HG03354 (cell line): Measurements from ENCODE around the gene FOXN4.

Source experiments
- ATAC-seq: cut with Tn5 transposase; IDR thresholded peaks from one replicate; pipeline ENCODE4 v1.9.1; 2021; ENCODE audit warnings: mild to moderate bottlenecking; ENCODE audit not compliant: unreplicated experiment, poor library complexity, severe bottlenecking

Gene FOXN4

DNA sequence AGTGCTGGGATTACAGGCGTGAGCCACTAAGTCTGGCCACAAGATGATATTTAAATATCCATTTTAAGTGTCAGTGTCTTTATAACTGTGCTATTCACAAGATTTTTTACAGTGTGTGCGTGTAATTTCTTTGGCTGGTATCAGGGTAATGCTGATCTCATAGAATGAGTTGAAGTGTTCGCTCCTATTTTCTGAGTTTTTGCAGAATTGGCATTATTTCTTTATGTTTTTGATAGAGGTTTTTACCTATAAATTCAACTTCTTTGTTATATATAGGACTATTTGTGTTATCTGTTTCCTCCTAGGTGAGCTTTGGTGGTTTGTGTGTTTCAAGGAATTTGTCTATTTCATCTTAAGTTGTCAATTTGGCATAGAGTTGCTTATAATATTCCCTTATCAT lies 45.6 kb downstream of the FOXN4 start:
- no peak for ATAC-seq

DNA sequence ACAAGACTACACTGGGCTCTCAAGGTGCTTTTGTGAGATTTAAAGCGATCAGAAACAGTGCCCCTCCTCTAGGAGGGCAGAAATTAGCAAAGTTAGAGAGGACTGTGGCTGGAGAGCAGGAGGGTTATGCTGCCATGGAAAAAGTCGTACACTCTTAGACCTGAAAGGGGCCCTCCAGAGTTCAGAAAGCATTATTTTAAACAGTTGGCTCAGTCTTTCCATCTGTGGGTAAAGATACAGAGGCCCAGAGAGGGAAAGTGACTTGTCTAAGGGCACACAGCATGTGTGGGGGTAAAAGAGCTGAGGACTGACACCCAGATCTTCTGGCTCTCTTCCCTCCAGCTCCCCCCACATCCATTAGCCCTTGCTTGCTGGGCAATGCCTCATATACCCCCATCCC lies 47.1 kb downstream of the FOXN4 start:
- ATAC-seq, result no peak

DNA sequence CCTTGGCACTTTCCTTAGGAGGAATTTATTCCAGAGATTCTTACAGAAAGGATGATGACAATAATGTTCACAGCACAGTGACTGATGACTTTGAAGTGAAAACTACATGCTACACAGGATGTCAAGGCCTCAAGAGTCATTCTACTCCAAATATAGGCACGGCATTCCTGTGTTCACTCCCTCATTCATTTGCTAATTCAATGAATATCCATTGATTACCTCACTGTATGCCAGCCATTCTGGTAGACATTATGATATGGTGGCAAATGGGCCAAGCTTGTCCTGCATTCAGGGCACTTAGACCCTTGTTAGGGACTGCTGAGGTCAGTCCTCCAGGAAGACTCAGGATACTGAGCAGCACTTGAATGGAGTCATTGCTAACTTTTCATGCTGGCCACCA lies 48.0 kb downstream of the FOXN4 start:
- ATAC-seq, result no peak

DNA sequence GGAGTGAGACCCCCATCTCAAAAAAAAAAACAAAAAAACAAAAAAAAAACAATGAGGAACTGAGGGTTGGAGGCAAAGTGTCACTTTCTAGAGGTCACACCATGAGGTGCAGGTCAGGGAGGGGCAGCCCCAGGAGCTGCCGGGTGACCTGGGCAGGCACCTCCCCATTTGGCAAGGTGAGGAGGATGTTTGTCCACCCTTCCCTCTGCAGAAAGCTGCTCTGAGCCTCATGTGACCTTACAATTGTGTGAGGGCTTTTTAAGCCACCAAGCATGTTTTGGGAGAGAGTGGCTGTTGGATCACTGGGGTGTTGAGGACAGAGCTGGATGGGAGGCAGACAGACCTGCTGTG lies 49.6 kb downstream of the FOXN4 start:
- ATAC-seq, result no peak

DNA sequence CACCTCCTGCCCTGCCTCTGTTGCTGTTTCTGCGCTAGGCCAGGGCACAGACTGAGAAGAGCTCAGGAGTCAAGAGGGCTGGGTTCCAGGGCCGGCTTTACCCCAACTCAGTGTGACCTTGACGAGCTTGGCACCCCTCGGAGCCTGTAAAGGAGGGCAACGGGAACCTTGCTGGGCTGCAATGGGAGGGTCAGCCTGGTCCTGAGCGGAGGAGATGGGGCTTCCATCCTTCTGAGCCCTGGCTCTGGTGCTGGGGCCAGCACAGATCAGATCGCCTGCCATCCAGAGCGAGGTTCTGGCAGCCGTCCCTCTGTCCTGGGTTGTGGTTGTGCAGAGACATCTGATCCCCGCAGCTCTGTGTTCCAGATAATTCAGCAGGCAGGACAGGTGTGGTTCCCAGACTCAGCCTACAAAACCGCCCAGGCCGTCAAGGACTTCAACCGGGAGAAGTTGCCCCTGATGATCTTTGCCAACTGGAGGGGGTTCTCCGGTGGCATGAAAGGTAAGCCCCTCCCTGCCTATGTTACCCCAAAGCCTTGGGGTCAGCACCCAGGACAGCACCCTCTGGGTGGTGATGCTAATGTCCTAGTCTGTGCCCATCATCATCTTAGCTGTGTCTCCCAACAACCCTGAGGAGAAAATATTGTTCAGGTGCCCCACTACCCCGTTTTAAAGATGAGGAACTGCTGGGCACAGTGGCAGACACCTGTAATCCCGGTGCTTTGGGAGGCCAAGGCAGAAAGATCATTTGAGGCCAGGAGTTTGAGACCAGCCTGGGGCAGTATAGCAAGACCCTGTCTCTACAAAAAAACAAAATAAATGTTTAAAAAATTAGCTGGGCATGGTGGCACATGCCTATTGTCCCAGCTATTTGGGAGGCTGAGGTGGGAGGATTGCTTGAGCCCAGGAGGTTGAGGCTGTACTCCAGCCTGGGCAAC lies 50.2 kb downstream of the FOXN4 start:
- ATAC-seq, result no peak

DNA sequence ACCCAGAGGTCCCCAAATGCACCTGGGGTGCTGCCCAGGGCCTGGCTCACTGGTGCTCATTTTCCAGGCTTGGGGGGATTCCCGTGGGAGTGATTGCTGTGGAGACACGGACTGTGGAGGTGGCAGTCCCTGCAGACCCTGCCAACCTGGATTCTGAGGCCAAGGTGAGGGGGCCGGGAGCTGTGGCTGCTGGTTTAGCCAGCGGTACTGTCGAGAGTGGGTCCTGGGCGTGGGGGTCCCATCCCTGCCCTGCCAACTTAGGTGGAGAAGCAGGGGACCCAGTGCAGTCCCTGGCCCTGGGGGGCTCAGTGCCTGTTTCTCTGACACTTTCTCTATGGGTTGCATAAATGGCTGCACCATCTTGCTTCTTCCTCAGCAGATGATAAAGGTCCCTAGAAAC lies 50.9 kb downstream of the FOXN4 start:
- ATAC-seq, result no peak

DNA sequence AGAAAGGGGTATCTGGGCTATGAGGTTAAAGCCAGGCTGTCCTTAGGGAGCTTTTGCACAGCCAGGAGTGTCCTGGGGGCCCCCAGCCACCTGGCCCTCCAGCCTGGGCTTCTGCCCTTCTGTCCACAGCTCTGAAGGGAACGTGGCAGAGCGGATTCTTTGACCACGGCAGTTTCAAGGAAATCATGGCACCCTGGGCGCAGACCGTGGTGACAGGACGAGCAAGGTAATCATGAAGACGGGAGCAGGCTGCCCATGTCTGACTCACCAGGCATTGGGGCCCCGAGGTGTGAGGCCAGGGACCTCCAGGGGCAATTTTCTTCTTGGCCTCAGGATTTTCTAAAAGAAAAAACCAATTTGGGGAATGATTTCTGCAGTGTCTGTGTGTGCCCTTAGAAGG lies 53.1 kb downstream of the FOXN4 start:
- ATAC-seq, result no peak

DNA sequence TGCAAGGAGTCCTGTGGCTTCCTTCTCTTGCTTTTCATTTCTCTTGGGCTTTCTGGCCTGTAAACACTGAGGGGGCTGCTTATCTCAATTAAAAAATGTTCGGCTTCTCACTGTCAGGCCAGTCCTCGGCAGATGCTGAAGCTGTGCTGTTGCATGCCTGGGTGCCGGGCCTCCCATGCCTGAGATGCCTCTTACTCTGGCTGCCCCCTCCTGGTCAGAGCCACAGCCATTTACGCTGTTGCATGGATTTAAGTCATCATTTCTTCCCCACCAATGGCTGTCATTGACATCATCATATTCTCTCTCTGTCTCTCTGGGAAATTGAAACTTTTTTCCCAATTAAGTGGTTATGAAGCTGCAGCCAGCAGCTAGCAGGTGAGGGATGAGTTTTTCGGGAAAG lies 53.7 kb downstream of the FOXN4 start:
- no peak for ATAC-seq

DNA sequence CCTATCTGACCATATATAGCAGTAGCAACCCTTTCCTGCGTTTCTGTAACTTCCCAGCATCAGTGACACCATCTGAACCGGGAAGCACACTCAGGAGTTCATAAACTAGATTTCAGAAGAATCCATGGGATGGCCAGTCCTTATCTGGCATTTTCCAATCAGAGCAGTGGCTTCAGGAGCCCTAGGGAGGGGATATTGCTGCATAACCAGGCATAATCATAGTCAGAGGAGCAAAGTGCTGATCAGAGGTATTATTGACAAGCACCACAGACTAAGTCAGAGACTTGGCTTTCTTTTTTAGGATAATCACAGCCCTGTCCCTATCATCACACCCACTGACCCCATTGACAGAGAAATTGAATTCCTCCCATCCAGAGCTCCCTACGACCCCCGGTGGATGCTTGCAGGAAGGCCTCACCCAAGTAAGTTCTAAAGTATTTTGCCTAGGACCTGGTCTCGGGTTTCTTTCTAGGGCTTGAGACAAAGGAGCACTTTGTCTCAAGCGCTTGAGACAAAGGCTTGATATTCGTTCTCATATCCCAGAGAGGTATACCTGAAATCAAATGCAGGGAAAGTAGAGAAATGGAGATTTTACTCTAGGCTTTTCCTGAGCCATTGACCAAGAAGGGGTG lies 55.1 kb downstream of the FOXN4 start:
- ATAC-seq, result no peak

DNA sequence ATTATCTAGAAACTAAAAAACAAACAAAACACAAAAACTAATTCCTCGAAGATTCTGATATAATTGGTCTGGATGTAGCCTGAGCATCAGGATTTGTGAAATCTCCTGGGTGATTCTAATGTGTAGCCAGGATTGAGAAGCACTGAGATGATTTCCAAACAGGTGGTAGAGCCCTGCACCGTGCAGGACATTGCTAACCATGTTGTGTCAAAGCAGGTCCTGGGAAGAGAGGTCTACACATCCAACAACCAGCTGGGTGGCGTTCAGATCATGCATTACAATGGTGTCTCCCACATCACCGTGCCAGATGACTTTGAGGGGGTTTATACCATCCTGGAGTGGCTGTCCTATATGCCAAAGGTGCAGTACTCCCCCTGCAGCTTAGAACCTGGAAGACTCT lies 56.3 kb downstream of the FOXN4 start:
- ATAC-seq, result no peak

DNA sequence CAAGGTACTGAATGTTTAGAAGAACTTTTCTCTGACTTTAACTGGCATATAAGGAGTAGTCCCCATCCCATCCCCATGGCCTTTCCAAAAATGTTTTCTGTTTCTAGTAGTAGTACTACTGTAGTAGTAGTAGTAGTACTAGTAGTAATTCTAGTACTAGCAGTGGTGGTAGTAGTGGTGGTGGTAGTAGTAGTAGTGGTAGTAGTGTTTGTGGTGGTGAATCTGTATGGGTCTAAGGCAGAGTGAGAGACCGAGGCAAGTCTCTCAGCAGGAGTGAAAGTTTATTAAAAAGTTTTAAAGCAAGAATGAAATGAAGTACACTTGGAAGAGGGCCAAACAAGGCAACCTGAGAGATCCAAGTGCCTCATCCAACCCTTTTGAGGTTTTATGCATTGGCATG lies 58.6 kb downstream of the FOXN4 start:
- no peak for ATAC-seq

DNA sequence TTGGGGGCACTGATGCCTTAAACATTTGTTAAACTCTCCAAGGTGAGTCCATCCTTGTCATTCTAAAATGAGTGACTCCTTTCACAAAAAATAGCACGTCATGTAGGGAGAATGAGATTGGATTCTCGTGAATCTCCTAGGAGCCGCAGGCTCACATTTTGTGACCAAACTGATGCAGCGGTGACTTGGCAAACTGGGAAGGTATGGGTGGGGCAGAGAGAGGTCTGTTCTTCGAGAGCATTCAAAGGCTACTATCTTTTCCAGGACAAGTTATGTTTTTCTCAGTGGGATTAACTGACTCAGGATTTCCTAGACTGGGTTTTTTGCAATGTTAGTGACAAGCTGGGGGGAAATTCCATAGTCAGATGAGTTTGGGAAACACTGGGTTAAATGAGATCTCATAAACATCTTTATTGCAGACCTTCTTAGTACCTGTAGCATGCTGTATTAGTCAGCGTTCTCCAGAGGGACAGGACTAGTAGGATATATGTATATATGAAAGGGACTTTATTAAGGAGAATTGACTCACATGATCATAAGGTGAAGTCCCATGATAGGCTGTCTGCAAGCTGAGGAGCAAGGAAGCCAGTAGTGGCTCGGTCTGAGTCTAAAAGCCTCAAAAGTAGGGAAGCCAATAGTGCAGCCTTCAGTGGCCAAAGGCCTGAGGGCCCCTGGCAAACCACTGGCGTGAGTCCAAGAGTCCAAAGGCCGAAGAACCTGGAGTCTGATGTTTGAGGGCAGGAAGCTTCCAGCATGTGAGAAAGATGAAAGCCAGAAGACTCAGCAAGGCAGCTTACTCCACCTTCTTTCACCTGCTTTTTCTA lies 61.0 kb downstream of the FOXN4 start:
- ATAC-seq, result no peak

DNA sequence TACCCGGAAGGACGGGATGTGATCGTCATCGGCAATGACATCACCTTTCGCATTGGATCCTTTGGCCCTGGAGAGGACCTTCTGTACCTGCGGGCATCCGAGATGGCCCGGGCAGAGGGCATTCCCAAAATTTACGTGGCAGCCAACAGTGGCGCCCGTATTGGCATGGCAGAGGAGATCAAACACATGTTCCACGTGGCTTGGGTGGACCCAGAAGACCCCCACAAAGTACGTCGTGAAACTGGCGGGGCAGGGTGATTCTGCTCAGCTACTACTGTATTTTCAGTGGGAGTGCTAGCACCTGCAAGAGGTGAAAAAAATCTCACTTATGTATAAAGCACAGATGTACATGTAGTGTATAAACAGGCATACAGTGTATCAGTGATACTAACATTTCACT lies 62.9 kb downstream of the FOXN4 start:
- ATAC-seq, result no peak

DNA sequence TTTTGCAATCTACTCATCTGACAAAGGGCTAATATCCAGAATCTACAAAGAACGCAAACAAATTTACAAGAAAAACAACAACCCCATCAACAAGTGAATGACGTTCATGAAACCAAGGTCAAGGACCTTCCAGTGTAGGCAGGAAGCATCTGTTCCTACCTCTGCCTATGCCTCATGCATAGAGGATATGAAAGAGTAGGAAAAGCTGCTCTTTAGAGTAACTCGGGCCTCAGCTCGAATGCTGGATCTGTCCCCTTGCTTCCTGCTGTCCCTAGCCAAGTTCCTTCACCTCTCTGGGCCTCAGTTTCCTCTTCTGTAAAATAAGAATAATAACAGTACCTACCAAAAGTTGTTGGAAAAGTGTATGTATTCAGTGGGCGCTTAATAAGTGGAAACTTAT lies 65.0 kb downstream of the FOXN4 start:
- no peak for ATAC-seq

DNA sequence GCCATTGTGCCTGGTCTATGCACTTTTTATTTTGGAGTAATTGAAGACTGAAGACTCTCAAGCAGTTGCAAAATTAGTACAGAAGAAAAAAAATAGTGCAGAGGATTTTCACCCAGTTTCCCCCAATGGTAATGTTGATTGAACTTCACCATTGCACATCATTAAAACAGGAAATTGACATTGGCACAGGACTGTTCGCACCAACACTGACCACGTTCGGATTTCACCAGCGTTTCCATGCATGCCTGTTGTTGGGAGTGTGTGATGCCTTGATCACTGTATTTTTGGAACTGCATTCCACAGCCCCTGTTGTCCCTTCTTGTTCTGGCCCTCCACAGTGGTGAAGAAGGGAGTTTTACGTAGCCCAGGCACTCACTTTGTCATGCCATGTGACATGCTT lies 67.1 kb downstream of the FOXN4 start:
- ATAC-seq, result no peak

DNA sequence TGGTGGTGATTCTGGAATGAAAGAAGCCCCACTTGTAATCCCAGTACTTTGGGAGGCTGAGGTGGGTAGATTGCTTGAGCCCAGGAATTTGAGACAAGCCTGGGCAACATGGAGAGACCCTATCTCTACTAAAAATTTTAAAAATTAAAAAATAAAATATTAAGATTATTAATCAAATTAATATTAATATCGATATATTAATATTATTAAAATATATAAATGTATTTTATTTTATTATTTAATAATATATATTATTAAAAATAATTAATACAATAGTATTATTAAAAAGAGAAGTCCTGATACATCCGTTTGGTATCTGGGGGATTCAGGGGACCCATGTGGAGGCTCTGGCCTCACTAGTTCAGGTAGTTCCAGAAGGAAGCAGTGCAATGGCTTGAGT lies 68.7 kb downstream of the FOXN4 start:
- no peak for ATAC-seq

DNA sequence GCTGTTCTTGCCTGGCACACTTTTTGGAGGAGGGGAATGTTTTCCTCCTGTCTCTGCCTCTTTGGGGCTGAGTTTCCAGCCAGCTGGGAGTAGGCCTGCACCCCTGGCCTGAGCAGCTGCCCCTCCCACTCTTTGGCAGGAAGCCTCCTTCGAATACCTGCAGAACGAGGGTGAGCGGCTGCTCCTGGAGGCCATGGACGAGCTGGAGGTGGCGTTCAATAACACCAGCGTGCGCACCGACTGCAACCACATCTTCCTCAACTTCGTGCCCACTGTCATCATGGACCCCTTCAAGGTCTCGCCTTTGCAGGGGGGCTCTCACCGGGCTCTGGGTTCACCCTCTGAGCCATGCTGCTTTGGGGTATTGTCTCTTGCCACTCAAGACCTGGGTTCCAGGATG lies 69.4 kb downstream of the FOXN4 start:
- no peak for ATAC-seq

DNA sequence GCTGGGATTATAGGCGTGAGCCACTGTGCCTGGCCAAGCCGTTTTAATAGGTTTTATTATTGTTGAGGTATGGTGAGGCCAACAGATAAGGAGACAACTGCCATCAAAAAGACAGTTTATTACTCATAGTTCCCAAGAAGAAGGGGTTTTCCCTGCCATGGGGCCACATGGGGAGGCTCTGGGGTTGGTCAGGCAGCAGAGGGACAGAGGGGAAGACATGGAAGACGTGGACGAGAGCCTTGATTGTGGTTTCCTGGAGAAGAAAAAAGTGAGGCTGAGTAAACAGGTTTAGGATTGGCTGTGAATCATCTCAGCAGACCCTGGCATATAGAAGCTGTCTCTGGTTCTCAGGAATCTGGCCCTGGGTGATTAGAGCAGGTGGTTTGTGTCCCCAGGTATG lies 69.9 kb downstream of the FOXN4 start:
- ATAC-seq, result no peak

DNA sequence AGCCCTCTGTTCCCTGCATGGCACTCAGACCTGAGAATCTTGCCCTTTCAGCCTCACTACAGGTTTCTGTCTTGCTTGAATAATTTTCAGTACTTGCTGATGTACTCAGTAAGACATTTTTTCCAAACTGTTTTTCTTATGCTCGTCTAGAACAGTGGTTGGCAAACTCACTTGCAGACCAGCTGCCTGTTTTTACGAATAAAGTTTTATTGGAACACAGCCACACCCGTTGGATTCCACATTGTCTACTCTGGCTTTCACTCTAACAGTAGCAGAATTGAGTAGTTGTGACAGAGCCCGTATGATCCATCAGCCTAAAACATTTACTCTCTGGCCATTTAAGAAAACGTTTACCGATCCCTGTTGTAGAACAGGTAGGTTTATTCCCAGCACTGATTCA lies 72.8 kb downstream of the FOXN4 start:
- ATAC-seq, result no peak

DNA sequence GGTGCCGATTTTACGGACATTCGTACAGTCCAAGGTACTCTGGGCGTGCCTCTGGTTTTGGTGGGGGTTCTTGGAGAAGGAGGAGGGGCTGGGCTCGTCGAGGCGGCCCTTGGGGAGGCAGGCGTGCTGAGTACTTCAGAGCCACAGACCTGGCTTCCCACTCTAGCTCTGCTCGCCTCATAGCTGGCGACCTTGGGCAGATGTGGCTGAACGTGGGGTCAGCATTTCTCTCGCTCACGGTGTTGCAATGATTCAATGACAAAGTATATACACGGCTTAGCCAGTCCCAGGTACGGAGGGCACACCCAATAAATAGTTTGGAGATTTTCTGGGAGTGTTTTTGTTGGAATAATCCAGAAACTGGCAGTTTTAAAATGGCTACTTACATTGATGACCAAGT lies 75.1 kb downstream of the FOXN4 start:
- ATAC-seq, result no peak

DNA sequence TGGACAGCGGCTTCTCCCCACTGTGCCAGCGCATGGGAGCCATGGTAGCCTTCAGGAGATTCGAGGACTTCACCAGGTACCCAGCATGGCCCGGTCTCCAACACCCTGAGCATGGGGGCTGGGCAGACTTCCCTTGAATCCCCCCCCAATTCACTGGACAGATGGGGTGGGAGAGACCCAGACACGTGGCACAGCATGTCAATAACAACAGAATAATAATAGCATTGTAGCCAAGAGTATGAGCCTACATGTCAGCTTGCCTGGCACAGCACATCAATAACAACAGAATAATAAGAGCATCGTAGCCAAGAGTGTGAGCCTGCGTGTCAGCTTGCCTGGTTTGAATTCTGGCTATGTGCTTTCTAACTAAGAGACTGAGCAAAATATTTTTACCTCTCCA lies 76.4 kb downstream of the FOXN4 start:
- ATAC-seq, result no peak
